ENCODE data around the gene PDX1.
"Not testable (repeated sequence)": the region's sequence is repeated elsewhere in the genome, so short reads cannot be mapped to it uniquely, and the experiment has no call there.

Gene PDX1

GRCh38 chr13:27956576-27957300 lies 36.9 kb downstream of the PDX1 start:
- DNase-seq = no peak

DNA sequence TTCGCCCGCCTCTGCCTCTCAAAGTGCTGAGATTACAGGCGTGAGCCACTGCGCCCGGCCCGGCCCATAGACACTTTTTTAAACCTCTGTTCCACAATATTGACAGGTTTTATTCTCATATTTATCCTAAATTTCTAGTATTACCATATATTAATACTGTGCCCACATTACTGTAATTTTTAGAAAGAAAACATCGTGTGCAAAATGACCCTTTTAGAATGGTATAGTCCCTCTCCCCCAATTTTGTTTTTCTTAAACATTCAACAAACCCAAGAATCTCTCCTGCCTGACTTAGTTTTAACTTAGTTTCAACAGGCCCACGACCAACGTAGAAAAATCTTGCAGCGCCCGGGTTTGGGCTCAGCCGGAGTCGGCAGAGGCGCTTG lies 40.2 kb downstream of the PDX1 start:
- DNase-seq = no peak

DNA sequence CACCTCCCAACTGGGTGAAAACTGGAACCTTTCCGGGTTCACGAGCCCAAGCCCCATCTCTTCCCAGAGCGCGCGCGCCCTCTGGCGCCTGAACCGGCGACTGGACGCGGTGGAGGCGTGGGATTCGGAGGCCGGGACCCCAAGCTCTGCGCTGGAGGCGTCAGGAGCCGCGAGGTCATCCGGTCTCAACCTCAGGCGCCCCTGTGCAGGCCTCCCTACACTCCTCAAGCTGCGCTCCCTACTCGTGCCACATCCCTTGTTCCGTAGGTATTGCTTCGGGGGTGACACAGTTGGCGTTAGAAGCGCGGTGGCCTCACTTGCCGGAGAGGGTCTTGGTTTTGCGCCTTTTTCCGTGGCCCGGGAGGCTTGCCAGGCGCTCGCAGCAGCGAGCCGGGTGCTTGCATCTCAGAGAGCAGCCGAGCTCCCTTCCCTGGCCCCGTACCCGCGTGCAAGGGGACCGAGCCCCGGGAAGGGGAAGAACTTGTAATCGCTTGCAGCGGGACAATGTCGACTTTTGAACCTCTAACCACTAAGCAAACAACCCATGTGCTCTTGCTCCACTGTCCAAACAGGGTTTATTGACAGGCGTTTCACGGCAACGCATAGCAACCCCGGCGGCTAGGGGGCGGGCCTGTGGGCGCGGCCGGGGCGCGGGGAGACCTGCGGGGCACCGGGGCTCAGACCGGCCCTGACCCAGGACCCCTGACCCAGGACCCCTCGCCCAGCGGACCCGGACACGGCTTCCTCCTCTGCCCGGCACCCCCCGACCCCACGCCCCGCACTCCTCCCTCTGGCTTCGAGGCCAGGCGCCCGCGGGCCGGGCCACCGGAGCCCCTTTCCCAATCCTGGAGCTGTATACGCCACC lies 40.8 kb downstream of the PDX1 start:
- DNase-seq = peak; percentile 81 to 92

- DNase-seq = no peak
Measured at GRCh38 chr13:27961227-27962085, 41.7 kb downstream of the PDX1 start.

DNA sequence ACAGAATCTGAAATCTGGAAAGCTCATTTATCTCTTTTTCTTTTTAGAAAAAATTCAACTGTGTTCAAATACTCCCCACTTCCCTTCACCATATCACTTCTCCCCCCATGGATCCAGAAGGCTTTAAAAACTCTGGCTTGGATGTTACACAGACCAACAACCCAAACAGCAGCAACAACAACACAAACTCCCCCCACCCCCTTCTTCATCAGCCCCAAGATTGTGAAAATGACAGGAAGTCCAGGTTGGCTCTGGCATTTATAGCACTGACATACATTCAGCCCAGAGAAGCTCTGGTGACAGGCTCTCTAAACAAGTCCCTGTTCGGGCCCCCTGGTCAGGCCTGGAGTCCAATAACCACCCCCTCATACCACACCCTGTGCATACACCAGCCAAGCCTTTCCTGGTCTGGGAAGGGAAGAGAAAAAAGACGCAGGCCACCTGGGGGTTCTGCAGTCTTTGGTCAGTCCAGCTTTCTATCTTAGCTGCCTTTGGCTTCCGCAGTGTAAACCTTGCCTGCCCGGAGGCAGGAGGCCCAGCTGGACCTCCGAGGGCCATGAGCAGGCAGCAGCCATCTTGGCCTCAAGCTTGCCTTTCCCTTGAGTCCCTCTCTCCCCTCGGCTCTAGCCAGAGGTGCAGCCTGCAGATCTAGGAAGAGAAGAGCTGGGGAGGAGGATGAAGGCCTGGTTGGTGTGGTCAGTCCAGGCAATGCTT lies 42.5 kb downstream of the PDX1 start:
- DNase-seq = no peak

GRCh38 chr13:27962982-27963381 lies 43.2 kb downstream of the PDX1 start:
- no peak for DNase-seq

DNA sequence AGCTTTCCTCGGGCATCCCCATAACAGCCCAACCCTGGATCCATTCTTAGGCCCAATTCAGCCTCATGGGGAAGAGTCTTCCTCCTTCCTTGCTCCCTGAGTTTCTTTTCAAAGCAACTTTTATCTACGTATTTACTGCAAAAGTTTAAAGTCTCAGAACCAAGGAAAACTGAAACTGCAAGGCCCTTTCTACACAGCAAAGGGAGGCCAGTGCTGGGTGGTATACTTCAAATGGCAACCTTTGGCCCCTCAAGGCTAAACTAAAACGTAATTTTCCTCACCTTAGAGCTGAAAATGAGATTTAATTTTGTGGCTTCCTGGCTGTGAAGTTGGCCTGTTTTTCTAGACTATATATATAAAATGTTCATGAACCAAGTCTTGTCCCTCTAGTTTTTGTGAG lies 43.7 kb downstream of the PDX1 start:
- DNase-seq = no peak

DNA sequence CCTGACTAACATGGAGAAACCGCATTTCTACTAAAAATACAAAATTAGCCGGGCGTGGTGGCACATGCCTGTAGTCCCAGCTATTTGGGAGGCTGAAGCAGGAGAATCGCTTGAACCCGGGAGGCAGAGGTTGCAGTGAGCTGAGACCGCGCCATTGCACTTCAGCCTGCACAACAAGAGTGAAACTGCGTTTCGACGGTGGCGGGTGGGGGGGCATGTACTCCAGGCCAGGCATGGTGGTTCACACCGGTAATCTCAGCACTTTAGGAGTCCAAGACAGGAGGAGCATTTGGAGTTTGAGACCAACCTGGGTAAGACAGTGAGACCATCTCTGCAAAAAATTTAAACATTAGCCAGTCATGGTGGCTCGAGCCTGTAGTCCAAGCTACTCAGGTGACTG lies 44.4 kb downstream of the PDX1 start:
- not testable (repeated sequence) for DNase-seq

- no peak for DNase-seq
Measured at GRCh38 chr13:27964741-27965323, 45.0 kb downstream of the PDX1 start.

- peak in 1 of 2 experiments; percentile 46 for DNase-seq
Measured at GRCh38 chr13:27965343-27965739, 45.5 kb downstream of the PDX1 start.

- peak; percentile 58 to 70 for DNase-seq
Measured at GRCh38 chr13:27965740-27966640, 46.2 kb downstream of the PDX1 start.

- peak; percentile 40 to 74 for DNase-seq
Measured at GRCh38 chr13:27966641-27967202, 46.9 kb downstream of the PDX1 start.

DNA sequence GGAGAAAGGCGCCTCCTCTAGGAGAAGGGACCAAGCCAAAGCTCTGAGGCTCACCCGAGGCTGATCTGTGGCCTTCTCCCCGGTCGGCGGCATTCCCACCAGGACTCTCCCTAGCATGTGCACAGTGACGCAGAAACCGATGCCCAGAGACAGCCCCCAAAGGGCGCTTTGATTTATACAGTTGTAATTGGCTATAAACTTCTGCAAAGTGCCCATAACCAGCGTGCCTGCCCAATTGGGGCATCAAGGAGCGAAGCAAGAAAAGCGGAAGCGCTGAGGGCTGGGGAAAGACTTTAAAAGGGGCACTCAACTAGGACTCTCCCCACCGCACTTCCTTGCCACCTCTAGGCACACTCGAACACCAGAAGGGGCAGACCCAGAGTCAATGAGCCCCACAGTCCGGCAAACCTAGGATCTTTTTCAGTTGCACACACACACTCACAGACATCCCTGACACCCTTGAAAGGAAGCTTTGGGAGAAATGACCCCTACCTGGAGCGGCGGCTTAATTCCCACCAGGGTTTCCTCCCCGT lies 47.5 kb downstream of the PDX1 start:
- peak; percentile 74 to 77 for DNase-seq

- DNase-seq = peak; percentile 56 to 82
Measured at GRCh38 chr13:27967736-27968315, 48.0 kb downstream of the PDX1 start.

DNA sequence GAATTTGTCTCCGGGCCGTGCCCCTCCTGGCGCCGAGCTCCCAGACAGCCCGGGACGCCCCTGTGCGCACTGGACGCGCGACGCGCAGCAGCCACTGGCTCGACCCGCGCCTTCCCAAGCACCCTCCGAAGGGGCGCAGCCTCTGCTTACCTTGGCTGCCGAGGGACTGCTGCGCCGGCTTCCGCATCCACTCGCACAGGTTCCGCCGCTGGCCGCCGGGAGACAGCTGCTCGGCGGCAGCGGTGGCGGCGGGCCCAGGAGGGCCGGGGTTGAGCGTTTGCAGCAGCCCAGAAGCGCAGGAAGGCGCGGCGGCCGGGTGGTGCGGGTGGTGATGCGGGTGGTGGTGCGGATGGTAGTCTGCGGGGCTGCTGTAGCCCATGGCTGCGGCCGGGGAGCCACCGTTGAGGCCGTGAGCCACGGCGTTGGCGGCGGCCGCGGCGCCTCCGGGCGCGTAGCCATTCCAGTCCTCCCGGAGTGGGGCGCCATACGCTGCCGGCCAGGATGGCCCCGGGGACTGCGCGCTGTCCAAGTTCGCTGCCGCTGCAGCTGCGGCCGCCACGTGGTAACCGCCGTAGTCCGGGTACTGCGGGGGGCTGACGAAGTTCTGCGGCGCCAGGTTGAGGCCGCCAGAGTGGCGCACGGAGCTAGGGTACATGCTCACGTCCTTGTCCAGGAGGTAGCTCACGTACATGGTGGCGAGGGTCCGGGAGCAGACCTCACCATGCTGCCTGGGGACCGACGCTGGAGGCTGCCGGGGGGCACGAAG lies 48.7 kb downstream of the PDX1 start:
- peak; percentile 56 to 84 for DNase-seq

DNA sequence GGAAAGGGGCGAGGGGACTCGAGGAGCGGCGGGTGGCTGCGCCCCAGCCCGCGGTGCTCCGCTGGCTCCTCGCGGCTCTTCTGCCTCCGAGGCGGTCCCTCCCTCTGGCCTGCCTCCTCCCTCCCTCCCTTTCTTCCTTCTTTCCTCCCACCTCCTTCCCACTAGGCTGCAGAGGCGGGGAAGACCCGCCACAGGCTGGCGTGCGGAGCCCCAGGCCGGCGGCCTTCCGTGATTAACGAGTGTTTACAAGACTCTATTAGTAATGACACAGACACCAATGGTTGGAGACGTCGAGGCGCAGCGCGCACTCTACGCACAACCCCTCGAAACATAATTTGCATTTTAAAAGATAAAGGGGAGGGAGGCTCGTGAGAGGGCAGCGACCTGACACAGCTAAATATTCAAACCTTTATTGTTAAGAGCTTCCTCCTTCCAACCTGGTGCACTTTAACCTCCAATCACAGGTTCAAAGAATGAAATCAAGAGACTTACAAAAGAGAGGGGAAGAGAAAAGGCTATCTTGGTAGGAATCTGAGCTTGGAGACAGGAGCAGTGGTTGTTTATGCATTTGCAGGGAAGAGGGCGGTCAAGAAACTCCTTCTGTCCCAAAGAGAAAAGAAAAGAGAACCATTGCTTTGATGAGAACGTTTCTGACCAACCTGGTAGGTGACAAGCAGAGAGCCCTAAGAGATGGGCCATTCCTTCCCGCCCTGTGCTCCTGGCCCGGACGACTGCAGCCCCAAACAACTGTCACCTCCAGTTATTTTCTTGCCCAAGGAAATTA lies 49.5 kb downstream of the PDX1 start, which contains the start of gene CDX2:
Gene CDX2 (minus strand): TSS at position 234 of the 784 bp plus-strand sequence. CDS start 309 bp downstream, outside the sequence.
- DNase-seq = peak; percentile 88 to 91

GRCh38 chr13:27969866-27970229 lies 50.0 kb downstream of the PDX1 start:
- DNase-seq = no peak
